Fibroblast of mammary gland (primary cell): ENCODE data around the gene CPAMD8.

Experiments
- DNase-seq: peaks from one replicate; pipeline ENCODE4 v3.0.0-alpha.2; 2010; ENCODE audit warnings: low read depth
- H3K4me3 ChIP-seq: 2 replicates; pipeline ENCODE4 v1.5.1; 2011; ENCODE audit warnings: low read depth, mild to moderate bottlenecking, low read length, moderate library complexity; ENCODE audit not compliant: control insufficient read depth
- CTCF ChIP-seq: conservative IDR thresholded peaks from 2 replicates; pipeline ENCODE4 v1.5.1; 2011; ENCODE audit warnings: low read depth, low read length, inconsistent platforms; ENCODE audit not compliant: control insufficient read depth, insufficient read depth

Gene CPAMD8

DNA sequence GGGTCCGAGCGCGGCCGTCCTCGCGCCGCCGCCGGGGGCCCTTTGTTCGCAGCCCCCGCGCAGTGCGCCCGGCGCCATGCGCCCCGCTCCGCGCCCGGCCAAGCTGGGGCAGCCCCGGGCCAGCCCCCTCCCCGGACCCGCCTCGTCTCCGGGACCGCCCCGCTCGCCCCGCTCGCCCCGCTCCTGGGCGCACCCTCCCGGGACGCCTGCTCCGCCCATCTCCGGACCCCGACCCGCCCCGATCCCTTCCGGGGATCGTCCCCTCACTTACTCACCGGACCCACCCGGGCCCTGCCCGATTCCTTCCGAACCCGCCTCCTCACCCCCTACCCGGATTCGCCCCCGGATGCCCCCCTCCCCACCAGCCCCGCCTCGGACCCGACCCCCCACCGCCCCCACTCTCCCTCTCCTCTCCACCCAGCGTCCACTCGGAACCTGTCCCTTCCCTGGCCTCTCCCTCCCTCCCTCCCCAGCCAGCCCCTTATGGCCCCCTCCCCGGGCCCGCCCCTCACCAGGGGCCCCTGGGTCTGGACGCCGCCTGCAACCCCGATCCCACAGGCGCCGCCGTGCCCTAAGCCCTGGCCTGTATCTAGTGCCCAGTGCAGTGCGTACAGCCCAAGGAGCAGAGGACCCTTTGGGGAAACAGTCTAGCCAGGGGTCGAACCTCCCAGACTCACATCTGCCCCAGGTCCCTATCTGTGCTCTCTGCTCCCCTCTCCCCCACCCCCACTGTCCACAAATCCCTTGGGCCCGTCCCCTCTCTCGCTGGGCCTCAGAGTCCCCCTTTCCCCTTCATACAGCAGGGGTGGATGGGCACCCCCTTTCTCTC lies at the start of gene CPAMD8:
TSS of gene CPAMD8 (minus strand) at position 105 of the 829 bp plus-strand sequence. CDS start 168 bp downstream, outside the sequence.
- no peak for TF ChIP-seq CTCF
- no peak within 1 kb of the TSS for H3K4me3 ChIP-seq
- no peak for DNase-seq

- TF ChIP-seq CTCF = no peak
- peak overlapping the region; percentile 88 for H3K4me3 ChIP-seq
- peak; percentile 14 for DNase-seq
Measured at GRCh38 chr19:17075864-17076542, 49.4 kb upstream of the CPAMD8 start.

DNA sequence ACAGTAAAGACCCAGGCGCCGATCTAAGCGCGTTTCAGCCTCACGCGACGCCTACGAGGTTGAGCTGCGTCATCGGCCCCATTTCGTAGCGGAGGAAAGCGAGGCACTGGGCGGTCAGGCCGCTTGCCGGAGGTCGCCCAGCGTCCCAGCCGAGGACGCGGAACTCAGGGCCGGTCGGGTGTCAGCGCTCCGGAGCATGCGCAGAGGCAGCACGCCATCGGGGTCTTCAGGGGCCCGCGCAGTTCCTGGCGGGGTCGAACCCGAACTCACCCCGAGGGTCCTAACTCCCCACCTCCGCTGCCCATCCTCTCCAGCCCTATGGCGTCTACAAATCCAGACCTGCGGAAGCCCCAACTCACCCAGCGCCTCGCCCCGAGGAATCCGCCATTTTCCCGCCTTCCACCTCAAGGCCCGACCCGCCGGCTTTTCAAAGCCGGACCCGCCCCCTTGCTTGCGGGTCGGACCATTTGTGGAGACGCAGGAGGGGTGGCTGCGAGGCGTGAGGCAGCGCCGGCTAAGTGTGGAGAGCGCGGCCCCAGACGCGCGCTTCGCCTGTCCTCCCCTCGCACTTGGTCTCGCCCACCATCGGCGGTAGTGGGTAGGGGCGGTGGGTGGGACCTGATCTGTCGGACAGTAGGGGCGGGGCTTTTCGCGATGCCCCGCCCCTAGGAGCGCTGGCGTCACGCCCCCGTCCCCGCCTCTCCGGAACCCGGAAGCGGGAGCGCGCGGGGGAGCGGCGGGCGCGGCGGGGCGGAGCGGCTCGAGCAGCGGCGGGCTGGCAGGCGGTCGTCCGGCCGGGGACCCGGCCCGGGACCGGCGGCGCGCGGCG lies 48.6 kb upstream of the CPAMD8 start, which contains the start of the genes HAUS8 and MYO9B:
TSS of gene HAUS8 (minus strand) at position 418 of the 829 bp plus-strand sequence. CDS start at position 388, 30 bp downstream.
TSS of gene MYO9B (plus strand) at position 743 of the 829 bp plus-strand sequence. CDS start 25,941 bp downstream, outside the sequence.
- TF ChIP-seq CTCF = no peak
- DNase-seq = peak; percentile 99

GRCh38 chr19:17074634-17075034 lies 48.0 kb upstream of the CPAMD8 start:
- no peak for TF ChIP-seq CTCF
- DNase-seq = no peak
- peak overlapping the region; percentile 86 for H3K4me3 ChIP-seq

More for the DNA sequence above, 48.6 kb upstream of the CPAMD8 start, which contains the start of the genes HAUS8 and MYO9B:
- peak within 1 kb of the TSS; percentile 88 for H3K4me3 ChIP-seq

DNA sequence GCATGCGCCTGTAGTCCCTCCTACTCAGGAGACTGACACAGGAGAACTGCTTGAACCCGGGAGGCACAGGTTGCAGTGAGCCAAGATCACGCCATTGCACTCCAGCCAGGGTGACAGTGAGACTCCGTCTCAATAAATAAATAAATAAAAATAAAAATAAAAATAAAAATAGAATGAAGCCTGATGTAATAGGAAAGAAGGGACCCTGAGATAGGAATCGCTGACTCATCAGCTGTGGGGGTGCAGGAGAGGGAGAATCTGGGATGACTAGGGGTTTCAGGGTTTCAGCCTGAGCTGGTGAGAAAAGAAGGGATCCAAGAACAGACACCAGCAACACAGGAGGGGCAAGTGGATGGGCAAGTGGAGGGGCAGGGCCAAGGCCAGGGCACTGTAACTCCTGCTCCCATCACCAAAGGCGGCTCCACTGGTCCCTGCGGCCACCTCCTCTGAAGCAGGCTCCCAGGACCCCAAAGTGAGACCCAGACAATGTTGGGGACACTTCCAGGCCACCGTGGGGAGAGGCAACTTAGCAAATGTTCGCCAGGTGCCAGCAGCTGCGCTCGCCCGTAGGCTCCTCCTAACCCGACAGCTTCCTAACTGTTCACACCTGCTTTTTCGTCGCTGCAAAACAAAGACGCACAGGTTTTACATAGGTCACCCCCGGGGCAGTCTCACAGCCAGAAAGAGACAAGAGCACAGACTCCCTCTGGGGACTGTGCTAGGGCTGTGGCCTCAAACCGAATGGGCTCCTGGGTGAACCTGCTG lies 47.4 kb upstream of the CPAMD8 start:
- DNase-seq = no peak
- peak overlapping the region; percentile 86 for H3K4me3 ChIP-seq
- no peak for TF ChIP-seq CTCF

DNA sequence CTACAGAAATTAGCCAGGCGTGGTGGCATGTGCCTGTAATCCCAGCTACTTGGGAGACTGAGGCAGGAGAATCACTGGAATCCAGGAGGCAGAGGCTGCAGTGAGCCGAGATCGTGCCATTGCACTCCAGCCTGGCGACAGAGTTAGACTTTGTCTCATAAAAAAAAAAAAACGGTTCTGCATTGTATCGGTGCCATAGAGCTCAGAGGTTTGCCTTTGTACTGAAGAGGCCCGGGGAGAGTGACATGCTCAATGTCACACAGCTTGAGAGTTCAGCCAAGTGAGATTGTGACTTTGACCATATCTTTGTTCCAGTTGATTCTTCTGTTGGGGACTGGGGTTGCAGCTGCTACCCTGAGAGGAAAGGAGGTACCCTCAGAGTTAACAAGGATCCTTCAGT lies 44.3 kb upstream of the CPAMD8 start:
- DNase-seq = no peak
- no peak overlapping the region for H3K4me3 ChIP-seq
- no peak for TF ChIP-seq CTCF
